HG02678 (cell line): ENCODE results near the gene CLPTM1L.
"Not testable (repeated sequence)": the region's sequence is repeated elsewhere in the genome, so short reads cannot be mapped to it uniquely, and the experiment has no call there.

Experiments used
- ATAC-seq: cut with Tn5 transposase; IDR thresholded peaks from one replicate; pipeline ENCODE4 v1.9.1; 2021; ENCODE audit warnings: mild to moderate bottlenecking, moderate library complexity; ENCODE audit not compliant: unreplicated experiment

CLPTM1L gene

GRCh38 chr5:1381370-1382247 lies 36.7 kb upstream of the CLPTM1L start:
- ATAC-seq, result no peak

- ATAC-seq, result no peak
These were observed 36.0 kb upstream of the CLPTM1L start for GRCh38 chr5:1380910-1381309.

GRCh38 chr5:1380011-1380817 lies 35.3 kb upstream of the CLPTM1L start:
- ATAC-seq, result no peak

- ATAC-seq, result no peak
These were observed 34.2 kb upstream of the CLPTM1L start for GRCh38 chr5:1378866-1379659.

GRCh38 chr5:1378096-1378495 lies 33.2 kb upstream of the CLPTM1L start:
- no peak for ATAC-seq

GRCh38 chr5:1376981-1377380 lies 32.1 kb upstream of the CLPTM1L start:
- no peak for ATAC-seq

- no peak for ATAC-seq
These were observed 31.2 kb upstream of the CLPTM1L start for GRCh38 chr5:1375871-1376810.

GRCh38 chr5:1374679-1375055 lies 29.8 kb upstream of the CLPTM1L start:
- ATAC-seq, result no peak

- no peak for ATAC-seq
These were observed 29.3 kb upstream of the CLPTM1L start for GRCh38 chr5:1374030-1374678.

GRCh38 chr5:1371972-1372342 lies 27.1 kb upstream of the CLPTM1L start:
- not testable (repeated sequence) for ATAC-seq

GRCh38 chr5:1371218-1371971 lies 26.5 kb upstream of the CLPTM1L start:
- no peak for ATAC-seq

- no peak for ATAC-seq
These were observed 25.1 kb upstream of the CLPTM1L start for GRCh38 chr5:1370006-1370405.

- ATAC-seq, result no peak
These were observed 23.9 kb upstream of the CLPTM1L start for GRCh38 chr5:1368756-1369155.

- ATAC-seq, result no peak
These were observed 23.3 kb upstream of the CLPTM1L start for GRCh38 chr5:1368236-1368635.

- no peak for ATAC-seq
These were observed 22.2 kb upstream of the CLPTM1L start for GRCh38 chr5:1367149-1367548.

GRCh38 chr5:1366514-1366913 lies 21.6 kb upstream of the CLPTM1L start:
- no peak for ATAC-seq

GRCh38 chr5:1364211-1364610 lies 19.3 kb upstream of the CLPTM1L start:
- no peak for ATAC-seq

- ATAC-seq, result no peak
These were observed 18.7 kb upstream of the CLPTM1L start for GRCh38 chr5:1363581-1363980.

GRCh38 chr5:1363160-1363559 lies 18.3 kb upstream of the CLPTM1L start:
- ATAC-seq, result no peak
